ENCODE results near the gene ATP6V0A1. TPM values are rescaled to one million over a fixed set of nuclear protein-coding genes. Genes with fewer than 3 reads are reported as not detected.
A peak's percentile ranks its signal among the peaks of the same experiment; 100 is the strongest.
"Not testable (repeated sequence)": the region's sequence is repeated elsewhere in the genome, so short reads cannot be mapped to it uniquely, and the experiment has no call there.

The ATP6V0A1 gene
- total RNA-seq, 4 donors from 2014 or later = 29.5 to 111 (median 64.5) TPM

DNA sequence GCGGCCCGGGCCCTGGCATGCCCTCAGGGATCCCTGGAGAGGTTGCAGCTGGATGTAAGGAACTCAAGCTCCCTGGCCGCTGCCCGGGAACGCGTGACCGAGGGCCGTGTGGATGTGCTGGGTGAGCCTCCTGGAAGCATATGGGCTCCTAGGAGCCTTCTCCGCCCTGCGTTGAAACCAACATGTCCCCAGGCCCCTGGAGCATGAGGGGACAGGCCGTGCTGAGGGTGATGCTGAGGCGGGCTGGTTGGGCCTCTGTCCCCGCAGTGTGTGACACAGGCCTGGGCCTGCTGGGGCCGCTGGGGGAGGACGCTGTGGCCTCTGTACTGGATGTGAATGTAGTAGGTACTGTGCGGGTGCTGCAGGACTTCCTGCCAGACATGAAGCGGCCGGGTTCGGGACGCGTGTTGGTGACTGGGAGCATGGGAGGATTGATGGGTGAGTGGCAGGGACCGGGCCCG is 88.4 kb downstream of the ATP6V0A1 start:
- intact Hi-C loops (cut with DNase I; ENCODE audit: low total_unique reads) = no loop called here
- no peaks in the 10 kb centered on the region for H3K27me3 ChIP-seq
- H3K4me3 ChIP-seq = no peak overlapping the region
- TF ChIP-seq POLR2A (IDR thresholded peaks at IDR 0.05) = no peak
- TF ChIP-seq, protein P1, sequence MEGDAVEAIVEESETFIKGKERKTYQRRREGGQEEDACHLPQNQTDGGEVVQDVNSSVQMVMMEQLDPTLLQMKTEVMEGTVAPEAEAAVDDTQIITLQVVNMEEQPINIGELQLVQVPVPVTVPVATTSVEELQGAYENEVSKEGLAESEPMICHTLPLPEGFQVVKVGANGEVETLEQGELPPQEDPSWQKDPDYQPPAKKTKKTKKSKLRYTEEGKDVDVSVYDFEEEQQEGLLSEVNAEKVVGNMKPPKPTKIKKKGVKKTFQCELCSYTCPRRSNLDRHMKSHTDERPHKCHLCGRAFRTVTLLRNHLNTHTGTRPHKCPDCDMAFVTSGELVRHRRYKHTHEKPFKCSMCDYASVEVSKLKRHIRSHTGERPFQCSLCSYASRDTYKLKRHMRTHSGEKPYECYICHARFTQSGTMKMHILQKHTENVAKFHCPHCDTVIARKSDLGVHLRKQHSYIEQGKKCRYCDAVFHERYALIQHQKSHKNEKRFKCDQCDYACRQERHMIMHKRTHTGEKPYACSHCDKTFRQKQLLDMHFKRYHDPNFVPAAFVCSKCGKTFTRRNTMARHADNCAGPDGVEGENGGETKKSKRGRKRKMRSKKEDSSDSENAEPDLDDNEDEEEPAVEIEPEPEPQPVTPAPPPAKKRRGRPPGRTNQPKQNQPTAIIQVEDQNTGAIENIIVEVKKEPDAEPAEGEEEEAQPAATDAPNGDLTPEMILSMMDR (IDR thresholded peaks at IDR 0.05) = no peak
- no peak overlapping the region for H3K27ac ChIP-seq
- H3K9me3 ChIP-seq = no peaks in the 10 kb centered on the region
- H3K36me3 ChIP-seq = no peaks in the 10 kb centered on the region
- DNase-seq = no peak
- no peaks in the 10 kb centered on the region for H3K4me1 ChIP-seq

DNA sequence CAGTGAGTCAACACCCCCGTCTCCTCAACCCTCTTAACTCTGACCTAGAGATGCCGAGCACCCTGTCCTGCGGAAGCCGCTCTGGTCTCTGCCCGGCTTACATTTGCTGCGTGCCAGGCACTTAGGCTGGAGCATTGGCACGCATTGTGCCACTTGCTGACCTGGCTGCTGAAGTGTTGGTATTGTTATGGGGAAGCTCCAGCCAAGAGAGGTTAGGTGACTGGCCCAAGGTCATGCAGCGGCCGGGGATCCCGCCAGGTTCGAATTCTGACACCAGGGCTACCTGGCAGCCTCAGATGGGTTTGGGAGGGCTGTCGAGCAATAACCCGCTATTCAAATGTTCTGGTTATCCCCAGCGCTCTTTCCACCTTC is 89.0 kb downstream of the ATP6V0A1 start:
- no peaks in the 10 kb centered on the region for H3K36me3 ChIP-seq
- H3K27ac ChIP-seq = no peak overlapping the region
- intact Hi-C loops (cut with DNase I; ENCODE audit: low total_unique reads) = no loop called here
- DNase-seq = no peak
- H3K4me1 ChIP-seq = no peaks in the 10 kb centered on the region
- no peaks in the 10 kb centered on the region for H3K27me3 ChIP-seq
- no peak overlapping the region for H3K4me3 ChIP-seq
- no peaks in the 10 kb centered on the region for H3K9me3 ChIP-seq
- TF ChIP-seq POLR2A (IDR thresholded peaks at IDR 0.05) = no peak
- TF ChIP-seq, protein P1 (IDR thresholded peaks at IDR 0.05) = no peak

DNA sequence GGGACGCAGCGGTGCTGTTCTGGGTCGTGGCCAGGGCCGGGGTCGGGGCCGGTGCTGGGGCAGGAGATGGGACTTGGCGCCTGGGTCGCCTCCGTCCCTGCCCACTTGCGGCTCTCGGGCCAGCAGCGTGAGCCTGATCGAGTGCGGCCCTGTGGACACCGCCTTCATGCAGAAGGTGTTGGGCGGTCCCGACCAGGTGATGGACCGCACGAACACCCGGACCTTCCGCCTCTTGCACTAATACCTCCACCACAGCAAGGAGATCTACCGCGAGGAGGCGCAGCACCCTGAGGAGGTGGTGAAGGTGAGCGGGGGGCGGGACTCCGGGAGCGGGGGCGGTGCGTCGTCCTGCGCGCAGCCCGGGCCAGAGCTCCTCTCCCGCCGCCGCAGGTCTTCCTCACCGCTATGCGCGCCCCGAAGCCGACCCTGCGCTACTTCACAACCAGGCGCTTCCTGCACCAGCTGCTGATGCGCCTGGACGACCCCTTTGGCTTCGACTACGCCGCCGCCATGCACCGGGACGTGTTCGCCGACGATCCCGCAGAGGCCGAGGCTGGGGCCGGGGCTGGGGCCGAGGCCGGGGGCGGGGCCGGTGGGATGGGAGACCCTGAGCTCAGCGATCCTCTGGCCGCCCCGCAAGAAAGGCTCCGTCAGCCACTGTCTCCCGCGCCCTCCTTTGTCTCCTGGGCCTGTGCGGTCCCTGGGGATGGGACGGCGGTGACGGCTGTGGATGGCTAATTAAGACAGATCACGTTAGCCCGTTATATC is 89.6 kb downstream of the ATP6V0A1 start:
- peaks cover under 1 to 2% of the 10 kb centered on the region in 2 donors for H3K4me1 ChIP-seq
- peak overlapping the region; percentile 7 to 8 for H3K4me3 ChIP-seq
- no peak for TF ChIP-seq POLR2A (IDR thresholded peaks at IDR 0.05)
- TF ChIP-seq, protein P1 (IDR thresholded peaks at IDR 0.05) = peak in 3 of 4 experiments; percentile 19 to 50 (median 27)
- DNase-seq = peak in 1 of 2 donors; percentile 51
- H3K27me3 ChIP-seq = no peaks in the 10 kb centered on the region
- H3K36me3 ChIP-seq = no peaks in the 10 kb centered on the region
- H3K9me3 ChIP-seq = no peaks in the 10 kb centered on the region
- intact Hi-C loops (cut with DNase I; ENCODE audit: low total_unique reads) = no loop called here
- no peak overlapping the region for H3K27ac ChIP-seq

DNA sequence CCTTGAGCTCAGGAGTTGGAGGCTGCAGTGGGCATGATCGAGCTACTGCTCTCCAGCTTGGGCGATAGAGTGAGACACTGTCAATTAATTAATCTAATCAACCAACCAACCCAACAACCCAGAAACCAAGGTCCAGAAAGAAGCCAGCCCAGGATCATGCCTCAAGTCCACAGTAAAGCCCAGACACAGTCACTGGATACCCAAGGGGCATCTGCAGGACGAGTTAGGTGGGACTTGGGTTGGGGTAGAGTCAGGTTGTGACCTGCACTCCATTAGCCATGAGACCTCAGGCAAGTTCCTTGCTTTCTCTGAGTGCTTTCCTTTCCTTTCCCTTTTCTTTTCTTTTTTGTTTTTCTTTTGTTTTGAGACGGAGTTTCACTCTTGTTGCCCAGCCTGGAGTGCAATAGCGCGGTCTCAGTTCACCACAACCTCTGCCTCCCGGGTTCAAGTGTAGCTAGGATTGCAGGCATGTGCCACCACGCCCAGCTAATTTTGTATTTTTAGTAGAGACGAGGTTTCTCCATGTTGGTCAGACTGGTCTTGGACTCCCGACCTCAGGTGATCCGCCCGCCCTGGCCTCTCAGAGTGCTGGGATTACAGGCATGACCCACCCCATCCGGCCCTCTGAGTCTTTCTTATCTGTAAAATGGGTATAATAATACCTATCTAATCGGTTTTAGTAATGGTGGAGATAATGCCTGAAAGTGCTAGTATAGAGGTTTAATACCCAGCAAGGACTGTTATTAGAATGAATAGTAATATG is 90.5 kb downstream of the ATP6V0A1 start:
- DNase-seq = no peak
- no peak for TF ChIP-seq POLR2A (IDR thresholded peaks at IDR 0.05)
- TF ChIP-seq, protein P1 (IDR thresholded peaks at IDR 0.05) = no peak
- Histone ChIP-seq H3K36me3 (no peaks in the 10 kb centered on the region), H3K27ac (no peak overlapping the region), H3K4me3 (no peak overlapping the region), H3K4me1 (peaks cover 4 to 9% of the 10 kb centered on the region in 2 donors), H3K27me3 (no peaks in the 10 kb centered on the region), H3K9me3 (no peaks in the 10 kb centered on the region)
- intact Hi-C loops (cut with DNase I; ENCODE audit: low total_unique reads) = no loop called here

DNA sequence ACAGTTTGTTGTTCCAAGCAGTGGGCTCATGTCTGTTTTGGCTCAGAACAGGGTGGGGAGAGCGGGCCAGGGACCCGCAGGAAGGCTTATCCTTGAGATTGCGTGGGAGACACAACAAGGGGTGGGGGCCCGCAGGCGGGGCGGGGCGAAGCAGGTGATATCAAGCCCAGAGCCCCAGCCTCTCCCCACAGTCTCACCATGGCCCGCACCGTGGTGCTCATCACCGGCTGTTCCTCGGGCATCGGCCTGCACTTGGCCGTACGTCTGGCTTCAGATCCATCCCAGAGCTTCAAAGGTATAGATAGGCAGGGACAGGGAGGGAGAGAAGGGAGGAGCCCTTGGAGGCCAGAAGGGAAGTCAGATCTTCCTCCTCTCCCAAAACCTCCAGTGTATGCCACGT is 94.1 kb downstream of the ATP6V0A1 start, which contains the start of gene HSD17B1:
HSD17B1 (plus strand) TSS at position 188 of the 400 bp plus-strand sequence; CDS start at position 199, 11 bp downstream.
- peak within 1 kb of the TSS in 1 of 2 donors; percentile 70 for H3K4me3 ChIP-seq

More for the DNA sequence above, 94.1 kb downstream of the ATP6V0A1 start, which contains the start of gene HSD17B1:
- H3K9me3 ChIP-seq; H3K4me1 ChIP-seq; intact Hi-C loops (cut with DNase I; ENCODE audit: low total_unique reads); DNase-seq; H3K27me3 ChIP-seq; H3K36me3 ChIP-seq: not testable (repeated sequence)
- H3K27ac ChIP-seq = peak within 1 kb of the TSS; percentile 84 to 87
